Measurements from ENCODE around the gene SUN2. TPM values are rescaled to one million over a fixed set of nuclear protein-coding genes. Genes with fewer than 3 reads are reported as not detected.

The SUN2 gene
- total and polyA plus RNA-seq, 8 donors, result 25.3 to 387 (median 117) TPM

- no peak overlapping the region for H3K4me3 ChIP-seq
- peak; percentile 71 to 81 for DNase-seq
- H3K36me3 ChIP-seq, result peaks cover 67 to 95% (median 84%) of the 10 kb centered on the region in 4 donors
- no peaks in the 10 kb centered on the region for H3K27me3 ChIP-seq
- 20 to 32% (median 28%) methylated on average over 4 of the region's 4 CpGs for WGBS, 5 donors
- H3K9me3 ChIP-seq, result no peaks in the 10 kb centered on the region
- TF ChIP-seq POLR2A (IDR thresholded peaks at IDR 0.05) (no peak), EP300 (IDR thresholded peaks at IDR 0.05) (no peak), POLR2AphosphoS5 (IDR thresholded peaks at IDR 0.05) (peak in 1 of 3 donors; percentile 22)
- TF ChIP-seq, protein P1, sequence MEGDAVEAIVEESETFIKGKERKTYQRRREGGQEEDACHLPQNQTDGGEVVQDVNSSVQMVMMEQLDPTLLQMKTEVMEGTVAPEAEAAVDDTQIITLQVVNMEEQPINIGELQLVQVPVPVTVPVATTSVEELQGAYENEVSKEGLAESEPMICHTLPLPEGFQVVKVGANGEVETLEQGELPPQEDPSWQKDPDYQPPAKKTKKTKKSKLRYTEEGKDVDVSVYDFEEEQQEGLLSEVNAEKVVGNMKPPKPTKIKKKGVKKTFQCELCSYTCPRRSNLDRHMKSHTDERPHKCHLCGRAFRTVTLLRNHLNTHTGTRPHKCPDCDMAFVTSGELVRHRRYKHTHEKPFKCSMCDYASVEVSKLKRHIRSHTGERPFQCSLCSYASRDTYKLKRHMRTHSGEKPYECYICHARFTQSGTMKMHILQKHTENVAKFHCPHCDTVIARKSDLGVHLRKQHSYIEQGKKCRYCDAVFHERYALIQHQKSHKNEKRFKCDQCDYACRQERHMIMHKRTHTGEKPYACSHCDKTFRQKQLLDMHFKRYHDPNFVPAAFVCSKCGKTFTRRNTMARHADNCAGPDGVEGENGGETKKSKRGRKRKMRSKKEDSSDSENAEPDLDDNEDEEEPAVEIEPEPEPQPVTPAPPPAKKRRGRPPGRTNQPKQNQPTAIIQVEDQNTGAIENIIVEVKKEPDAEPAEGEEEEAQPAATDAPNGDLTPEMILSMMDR (IDR thresholded peaks at IDR 0.05), result peak in 5 of 7 experiments; percentile 60 to 84 (median 64)
- peak overlapping the region; percentile 71 to 83 (median 73) for H3K27ac ChIP-seq
- intact Hi-C loops (cut with DNase I; ENCODE audit: low total_unique reads), result no loop called here
- H3K4me1 ChIP-seq, result peaks cover 49 to 56% (median 51%) of the 10 kb centered on the region in 4 donors
Observed at GRCh38 chr22:38733329-38733723, 22.5 kb downstream of the SUN2 start.

GRCh38 chr22:38732251-38732815 lies 23.5 kb downstream of the SUN2 start:
- TF ChIP-seq POLR2AphosphoS5 (IDR thresholded peaks at IDR 0.05), result peak in 1 of 3 donors; percentile 39
- no peak for TF ChIP-seq POLR2A (IDR thresholded peaks at IDR 0.05)
- TF ChIP-seq, protein P1 (IDR thresholded peaks at IDR 0.05), result peak in 1 of 7 experiments; percentile 0
- Histone ChIP-seq H3K36me3 (peaks cover 67 to 95% (median 84%) of the 10 kb centered on the region in 4 donors), H3K4me3 (no peak overlapping the region), H3K9me3 (no peaks in the 10 kb centered on the region), H3K27ac (peak overlapping the region; percentile 66 to 83 (median 71)), H3K27me3 (no peaks in the 10 kb centered on the region), H3K4me1 (peaks cover 49 to 56% (median 51%) of the 10 kb centered on the region in 4 donors)
- DNase-seq, result peak; percentile 37 to 79
- WGBS, 5 donors, result 30 to 48% (median 42%) methylated on average over 10 to 13 of the region's 13 CpGs
- intact Hi-C loops (cut with DNase I; ENCODE audit: low total_unique reads), result no loop called here

DNA sequence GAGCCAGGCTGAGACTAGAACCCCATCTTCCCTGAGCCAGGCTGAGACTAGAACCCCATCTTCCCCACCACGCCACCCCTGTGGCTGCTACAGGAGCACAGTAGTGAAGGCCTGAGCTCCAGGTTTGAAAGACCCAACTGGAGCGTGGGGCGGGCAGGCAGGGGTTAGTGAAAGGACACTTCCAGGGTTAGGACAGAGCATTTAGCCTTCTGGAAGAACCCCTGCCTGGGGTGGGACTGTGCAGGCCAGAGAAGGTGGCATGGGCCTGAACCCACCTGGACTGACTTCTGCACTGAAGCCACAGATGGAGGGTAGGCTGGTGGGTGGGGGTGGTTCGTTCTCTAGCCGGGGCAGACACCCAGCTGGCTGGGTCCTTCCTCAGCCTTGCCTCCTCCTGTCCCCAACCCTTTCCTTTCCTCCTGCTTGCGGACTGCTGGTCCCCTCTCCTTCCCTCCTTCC lies 24.1 kb downstream of the SUN2 start:
- no peak for DNase-seq
- no peaks in the 10 kb centered on the region for H3K9me3 ChIP-seq
- WGBS, 5 donors, result 73 to 79% (median 77%) methylated on average over 5 to 6 of the region's 6 CpGs
- H3K4me3 ChIP-seq, result no peak overlapping the region
- peaks cover 67 to 95% (median 84%) of the 10 kb centered on the region in 4 donors for H3K36me3 ChIP-seq
- TF ChIP-seq POLR2A (IDR thresholded peaks at IDR 0.05) (no peak), EP300 (IDR thresholded peaks at IDR 0.05) (no peak), POLR2AphosphoS5 (IDR thresholded peaks at IDR 0.05) (no peak)
- TF ChIP-seq, protein P1 (IDR thresholded peaks at IDR 0.05), result no peak
- H3K4me1 ChIP-seq, result peaks cover 49 to 56% (median 51%) of the 10 kb centered on the region in 4 donors
- H3K27me3 ChIP-seq, result no peaks in the 10 kb centered on the region
- intact Hi-C loops (cut with DNase I; ENCODE audit: low total_unique reads), result no loop called here
- H3K27ac ChIP-seq, result peak overlapping the region; percentile 48 to 83 (median 71)

DNA sequence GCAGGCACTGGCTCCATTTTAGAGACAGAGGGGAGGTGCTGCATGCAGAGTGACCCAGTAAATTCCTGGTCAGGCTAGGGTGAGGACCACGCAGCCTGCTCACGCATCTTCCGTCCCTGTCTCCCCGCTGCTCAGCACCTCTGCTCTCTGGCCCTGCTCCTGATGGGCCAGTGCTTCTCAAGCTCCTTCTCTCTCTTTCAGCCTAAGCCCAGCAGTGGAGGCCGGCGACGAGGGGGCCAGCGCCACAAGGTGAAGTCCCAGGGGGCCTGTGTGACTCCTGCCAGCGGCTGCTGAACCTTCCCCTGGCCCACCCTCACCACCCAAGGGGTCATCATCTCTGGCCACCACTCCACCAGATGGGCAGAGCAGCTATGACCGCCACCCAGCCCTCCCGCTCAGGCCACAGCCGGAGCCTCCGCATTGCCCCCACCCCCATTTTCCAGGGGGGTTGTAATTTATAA lies 25.4 kb downstream of the SUN2 start:
- Histone ChIP-seq H3K9me3 (no peaks in the 10 kb centered on the region), H3K4me1 (peaks cover 41 to 44% (median 42%) of the 10 kb centered on the region in 4 donors), H3K36me3 (peaks cover 69 to 95% (median 84%) of the 10 kb centered on the region in 4 donors), H3K4me3 (no peak overlapping the region), H3K27me3 (no peaks in the 10 kb centered on the region), H3K27ac (no peak overlapping the region)
- WGBS, 5 donors, result 93 to 98% (median 96%) methylated on average over 13 of the region's 13 CpGs
- intact Hi-C loops (cut with DNase I; ENCODE audit: low total_unique reads), result no loop called here
- TF ChIP-seq POLR2AphosphoS5 (IDR thresholded peaks at IDR 0.05), result no peak
- no peak for TF ChIP-seq POLR2A (IDR thresholded peaks at IDR 0.05)
- TF ChIP-seq, protein P1 (IDR thresholded peaks at IDR 0.05), result no peak
- no peak for TF ChIP-seq EP300 (IDR thresholded peaks at IDR 0.05)
- DNase-seq, result no peak
